ENCODE results near the gene LEMD2. TPM values are rescaled to one million over a fixed set of nuclear protein-coding genes. Genes with fewer than 3 reads are reported as not detected.
A peak's percentile ranks its signal among the peaks of the same experiment; 100 is the strongest.

LEMD2 gene
- total and polyA plus RNA-seq, 2 donors (not counting 1 experiment from before 2014, with no cell fraction given), result 25.7 to 61.9 TPM

- DNase-seq (ENCODE audit: low read depth in 2 of 2), result peak; percentile 59 to 75
- no peaks in the 10 kb centered on the region for H3K36me3 ChIP-seq (ENCODE audit: control insufficient read depth, insufficient read depth, low read length)
- peak; percentile 94 for TF ChIP-seq CTCF (conservative IDR thresholded peaks at IDR 0.05 in 1 of 2, IDR thresholded peaks at IDR 0.05 in 1 of 2; ENCODE audit: low read depth in 1 of 2, low read length in 2 of 2)
- no peak for TF ChIP-seq EZH2 (IDR thresholded peaks at IDR 0.05; ENCODE audit: low read length, missing control alignments)
- no peak overlapping the region for H3K27ac ChIP-seq (ENCODE audit: insufficient read depth, low read length)
- no peaks in the 10 kb centered on the region for H4K20me1 ChIP-seq (ENCODE audit: control insufficient read depth, extremely low read depth, insufficient read depth, low read length)
- no peak overlapping the region for H3K9ac ChIP-seq (ENCODE audit: insufficient read depth, low read length)
- H3K4me3 ChIP-seq (replicated peaks in 1 of 4; ENCODE audit: control extremely low read depth in 1 of 4, insufficient read depth in 1 of 4, low read depth in 3 of 4, low read length in 4 of 4), result peak overlapping the region in 1 of 4 experiments; percentile 38
- H3K79me2 ChIP-seq (ENCODE audit: control insufficient read depth, insufficient read depth, low read length), result no peaks in the 10 kb centered on the region
- H3K4me1 ChIP-seq (ENCODE audit: control insufficient read depth, extremely low read depth, insufficient read depth, low read length), result peaks cover 8% of the 10 kb centered on the region
- no peak overlapping the region for H3K4me2 ChIP-seq (ENCODE audit: extremely low read depth, insufficient read depth, low read length)
- no peaks in the 10 kb centered on the region for H3K9me3 ChIP-seq (ENCODE audit: control insufficient read depth, insufficient read depth, low read depth, low read length)
- peaks cover 16% of the 10 kb centered on the region for H3K27me3 ChIP-seq (ENCODE audit: control insufficient read depth, insufficient read depth, low read length)
- H2AFZ ChIP-seq (ENCODE audit: low read length), result no peak overlapping the region
These were observed 44.7 kb downstream of the LEMD2 start for GRCh38 chr6:33744001-33744848.

GRCh38 chr6:33742837-33743236 lies 46.1 kb downstream of the LEMD2 start:
- DNase-seq (ENCODE audit: low read depth in 2 of 2), result no peak
- H3K9me3 ChIP-seq (ENCODE audit: control insufficient read depth, insufficient read depth, low read depth, low read length), result no peaks in the 10 kb centered on the region
- peaks cover 16% of the 10 kb centered on the region for H3K27me3 ChIP-seq (ENCODE audit: control insufficient read depth, insufficient read depth, low read length)
- no peak overlapping the region for H3K4me3 ChIP-seq (replicated peaks in 1 of 4; ENCODE audit: control extremely low read depth in 1 of 4, insufficient read depth in 1 of 4, low read depth in 3 of 4, low read length in 4 of 4)
- no peaks in the 10 kb centered on the region for H4K20me1 ChIP-seq (ENCODE audit: control insufficient read depth, extremely low read depth, insufficient read depth, low read length)
- no peak overlapping the region for H3K27ac ChIP-seq (ENCODE audit: insufficient read depth, low read length)
- H3K36me3 ChIP-seq (ENCODE audit: control insufficient read depth, insufficient read depth, low read length), result no peaks in the 10 kb centered on the region
- H2AFZ ChIP-seq (ENCODE audit: low read length), result no peak overlapping the region
- no peaks in the 10 kb centered on the region for H3K79me2 ChIP-seq (ENCODE audit: control insufficient read depth, insufficient read depth, low read length)
- no peak overlapping the region for H3K9ac ChIP-seq (ENCODE audit: insufficient read depth, low read length)
- H3K4me2 ChIP-seq (ENCODE audit: extremely low read depth, insufficient read depth, low read length), result no peak overlapping the region
- peak; percentile 32 for TF ChIP-seq EZH2 (IDR thresholded peaks at IDR 0.05; ENCODE audit: low read length, missing control alignments)
- no peak for TF ChIP-seq CTCF (conservative IDR thresholded peaks at IDR 0.05 in 1 of 2, IDR thresholded peaks at IDR 0.05 in 1 of 2; ENCODE audit: low read depth in 1 of 2, low read length in 2 of 2)
- H3K4me1 ChIP-seq (ENCODE audit: control insufficient read depth, extremely low read depth, insufficient read depth, low read length), result peaks cover 8% of the 10 kb centered on the region

- Histone ChIP-seq H3K9me3 (ENCODE audit: control insufficient read depth, insufficient read depth, low read depth, low read length) (no peaks in the 10 kb centered on the region), H3K4me3 (replicated peaks in 1 of 4; ENCODE audit: control extremely low read depth in 1 of 4, insufficient read depth in 1 of 4, low read depth in 3 of 4, low read length in 4 of 4) (no peak overlapping the region), H3K27me3 (ENCODE audit: control insufficient read depth, insufficient read depth, low read length) (peaks cover 16% of the 10 kb centered on the region), H3K27ac (ENCODE audit: insufficient read depth, low read length) (no peak overlapping the region), H3K9ac (ENCODE audit: insufficient read depth, low read length) (no peak overlapping the region), H3K4me2 (ENCODE audit: extremely low read depth, insufficient read depth, low read length) (no peak overlapping the region), H2AFZ (ENCODE audit: low read length) (no peak overlapping the region), H3K79me2 (ENCODE audit: control insufficient read depth, insufficient read depth, low read length) (no peaks in the 10 kb centered on the region), H3K36me3 (ENCODE audit: control insufficient read depth, insufficient read depth, low read length) (no peaks in the 10 kb centered on the region), H3K4me1 (ENCODE audit: control insufficient read depth, extremely low read depth, insufficient read depth, low read length) (peaks cover 8% of the 10 kb centered on the region), H4K20me1 (ENCODE audit: control insufficient read depth, extremely low read depth, insufficient read depth, low read length) (no peaks in the 10 kb centered on the region)
- DNase-seq (ENCODE audit: low read depth in 2 of 2), result no peak
- TF ChIP-seq CTCF (conservative IDR thresholded peaks at IDR 0.05 in 1 of 2, IDR thresholded peaks at IDR 0.05 in 1 of 2; ENCODE audit: low read depth in 1 of 2, low read length in 2 of 2), result no peak
- TF ChIP-seq EZH2 (IDR thresholded peaks at IDR 0.05; ENCODE audit: low read length, missing control alignments), result no peak
These were observed 46.8 kb downstream of the LEMD2 start for GRCh38 chr6:33742092-33742491.
